ENCODE results near the gene MRPS34.

MRPS34 gene

DNA sequence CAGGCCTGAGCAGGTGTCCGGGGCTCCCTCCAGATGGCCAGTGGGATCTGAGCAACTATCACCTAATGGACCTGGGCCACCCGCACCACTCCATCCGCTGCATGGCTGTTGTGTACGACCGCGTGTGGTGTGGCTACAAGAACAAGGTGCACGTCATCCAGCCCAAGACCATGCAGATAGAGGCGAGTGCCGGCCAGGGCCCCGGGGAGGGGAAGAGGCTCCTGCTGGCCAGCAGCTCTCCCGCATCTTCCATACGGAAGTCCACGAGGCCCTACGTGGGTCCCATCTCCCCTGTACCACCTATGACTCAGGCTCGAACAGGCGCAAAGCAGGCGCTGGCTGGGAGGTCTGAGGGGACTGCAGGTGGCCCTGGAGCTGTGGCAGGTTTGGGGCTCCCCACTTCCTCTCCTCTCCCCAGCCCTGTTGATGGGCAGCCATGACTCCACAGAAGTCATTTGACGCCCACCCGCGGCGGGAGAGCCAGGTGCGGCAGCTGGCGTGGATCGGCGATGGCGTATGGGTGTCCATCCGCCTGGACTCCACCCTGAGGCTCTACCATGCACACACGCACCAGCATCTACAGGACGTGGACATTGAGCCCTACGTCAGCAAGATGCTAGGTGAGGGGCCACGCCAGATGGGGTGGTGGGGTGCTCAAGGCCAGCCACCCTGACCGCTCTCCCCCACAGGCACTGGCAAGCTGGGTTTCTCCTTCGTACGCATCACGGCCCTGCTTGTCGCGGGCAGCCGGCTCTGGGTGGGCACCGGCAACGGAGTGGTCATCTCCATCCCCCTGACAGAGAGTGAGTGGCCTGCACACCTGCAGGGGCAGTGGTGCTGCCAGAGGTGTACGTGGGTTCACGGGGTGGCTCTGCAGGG, 5.6 kb downstream of the MRPS34 start:
- TF ChIP-seq, protein P1, sequence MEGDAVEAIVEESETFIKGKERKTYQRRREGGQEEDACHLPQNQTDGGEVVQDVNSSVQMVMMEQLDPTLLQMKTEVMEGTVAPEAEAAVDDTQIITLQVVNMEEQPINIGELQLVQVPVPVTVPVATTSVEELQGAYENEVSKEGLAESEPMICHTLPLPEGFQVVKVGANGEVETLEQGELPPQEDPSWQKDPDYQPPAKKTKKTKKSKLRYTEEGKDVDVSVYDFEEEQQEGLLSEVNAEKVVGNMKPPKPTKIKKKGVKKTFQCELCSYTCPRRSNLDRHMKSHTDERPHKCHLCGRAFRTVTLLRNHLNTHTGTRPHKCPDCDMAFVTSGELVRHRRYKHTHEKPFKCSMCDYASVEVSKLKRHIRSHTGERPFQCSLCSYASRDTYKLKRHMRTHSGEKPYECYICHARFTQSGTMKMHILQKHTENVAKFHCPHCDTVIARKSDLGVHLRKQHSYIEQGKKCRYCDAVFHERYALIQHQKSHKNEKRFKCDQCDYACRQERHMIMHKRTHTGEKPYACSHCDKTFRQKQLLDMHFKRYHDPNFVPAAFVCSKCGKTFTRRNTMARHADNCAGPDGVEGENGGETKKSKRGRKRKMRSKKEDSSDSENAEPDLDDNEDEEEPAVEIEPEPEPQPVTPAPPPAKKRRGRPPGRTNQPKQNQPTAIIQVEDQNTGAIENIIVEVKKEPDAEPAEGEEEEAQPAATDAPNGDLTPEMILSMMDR (IDR thresholded peaks at IDR 0.05): no peak
- Histone ChIP-seq H3K27ac (no peak overlapping the region), H3K4me2 (ENCODE audit: low read length) (no peak overlapping the region), H3K4me1 (peaks cover 2% of the 10 kb centered on the region), H3K9me3 (ENCODE audit: control insufficient read depth, low read length) (no peaks in the 10 kb centered on the region), H3K36me3 (ENCODE audit: control insufficient read depth, insufficient read depth, low read length) (no peaks in the 10 kb centered on the region), H2AFZ (no peak overlapping the region), H3K79me2 (no peaks in the 10 kb centered on the region), H3K27me3 (ENCODE audit: control insufficient read depth, insufficient read depth, low read length) (no peaks in the 10 kb centered on the region), H3K4me3 (ENCODE audit: low read depth, low read length) (no peak overlapping the region), H3K9ac (no peak overlapping the region)

DNA sequence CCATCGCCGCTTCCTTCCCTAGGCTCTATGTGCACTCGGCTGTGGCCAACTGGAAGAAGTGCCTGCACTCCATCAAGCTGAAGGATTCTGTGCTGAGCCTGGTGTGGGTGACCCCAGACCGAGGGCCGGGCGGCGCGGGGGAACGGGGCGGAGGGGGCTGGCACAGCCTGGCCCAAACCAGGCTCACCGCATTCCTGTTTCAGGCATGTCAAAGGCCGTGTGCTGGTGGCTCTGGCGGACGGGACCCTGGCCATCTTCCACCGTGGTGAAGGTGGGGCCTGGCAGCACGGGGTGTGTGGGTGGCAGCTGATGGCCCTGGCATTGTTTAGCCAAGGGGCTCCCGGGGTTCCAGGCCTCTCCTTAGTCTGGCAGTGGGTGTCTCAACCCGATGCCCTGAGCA, 6.2 kb downstream of the MRPS34 start:
- H2AFZ ChIP-seq: no peak overlapping the region
- no peak overlapping the region for H3K4me2 ChIP-seq (ENCODE audit: low read length)
- H3K79me2 ChIP-seq: no peaks in the 10 kb centered on the region
- H3K27me3 ChIP-seq (ENCODE audit: control insufficient read depth, insufficient read depth, low read length): no peaks in the 10 kb centered on the region
- no peak overlapping the region for H3K9ac ChIP-seq
- TF ChIP-seq, protein P1 (IDR thresholded peaks at IDR 0.05): no peak
- H3K27ac ChIP-seq: no peak overlapping the region
- H3K9me3 ChIP-seq (ENCODE audit: control insufficient read depth, low read length): no peaks in the 10 kb centered on the region
- no peaks in the 10 kb centered on the region for H3K36me3 ChIP-seq (ENCODE audit: control insufficient read depth, insufficient read depth, low read length)
- peaks cover 2% of the 10 kb centered on the region for H3K4me1 ChIP-seq
- H3K4me3 ChIP-seq (ENCODE audit: low read depth, low read length): no peak overlapping the region

DNA sequence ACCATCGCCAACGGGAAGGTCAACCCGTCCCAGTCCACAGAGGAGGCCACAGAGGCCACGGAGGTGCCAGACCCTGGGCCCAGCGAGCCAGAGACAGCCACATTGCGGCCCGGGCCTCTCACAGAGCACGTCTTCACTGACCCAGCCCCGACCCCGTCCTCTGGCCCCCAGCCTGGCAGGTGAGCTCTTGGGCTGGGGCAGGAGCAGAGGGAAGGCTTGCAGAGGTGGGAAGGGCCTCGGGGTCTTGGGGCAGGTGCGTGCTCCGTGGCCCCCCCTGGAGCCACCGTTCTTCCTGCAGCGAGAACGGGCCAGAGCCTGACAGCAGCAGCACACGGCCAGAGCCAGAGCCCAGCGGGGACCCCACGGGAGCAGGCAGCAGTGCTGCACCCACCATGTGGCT, 6.7 kb downstream of the MRPS34 start:
- Histone ChIP-seq H3K9me3 (ENCODE audit: control insufficient read depth, low read length) (no peaks in the 10 kb centered on the region), H3K4me3 (ENCODE audit: low read depth, low read length) (no peak overlapping the region), H3K27me3 (ENCODE audit: control insufficient read depth, insufficient read depth, low read length) (no peaks in the 10 kb centered on the region), H3K79me2 (no peaks in the 10 kb centered on the region), H3K36me3 (ENCODE audit: control insufficient read depth, insufficient read depth, low read length) (no peaks in the 10 kb centered on the region), H3K27ac (no peak overlapping the region), H2AFZ (no peak overlapping the region), H3K4me1 (peaks cover 2% of the 10 kb centered on the region), H3K4me2 (ENCODE audit: low read length) (no peak overlapping the region), H3K9ac (no peak overlapping the region)
- TF ChIP-seq, protein P1 (IDR thresholded peaks at IDR 0.05): no peak

DNA sequence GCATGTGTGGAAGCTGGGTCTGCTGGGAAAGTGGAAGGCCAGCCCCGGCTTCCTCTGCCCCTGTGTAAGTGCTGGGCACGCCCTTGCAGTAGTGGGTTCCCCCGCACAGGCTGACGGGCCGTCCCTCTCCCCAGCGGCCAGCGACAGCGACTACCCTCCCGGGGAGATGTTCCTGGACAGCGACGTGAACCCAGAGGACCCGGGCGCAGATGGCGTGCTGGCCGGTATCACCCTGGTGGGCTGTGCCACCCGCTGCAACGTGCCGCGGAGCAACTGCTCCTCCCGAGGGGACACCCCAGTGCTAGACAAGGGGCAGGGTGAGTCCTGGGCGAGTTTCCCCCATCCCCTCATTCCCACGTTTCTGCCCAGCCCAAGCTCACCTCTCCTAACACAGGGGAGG, 7.1 kb downstream of the MRPS34 start:
- H3K27ac ChIP-seq: no peak overlapping the region
- no peak overlapping the region for H3K9ac ChIP-seq
- no peak overlapping the region for H2AFZ ChIP-seq
- H3K27me3 ChIP-seq (ENCODE audit: control insufficient read depth, insufficient read depth, low read length): no peaks in the 10 kb centered on the region
- H3K4me3 ChIP-seq (ENCODE audit: low read depth, low read length): no peak overlapping the region
- no peaks in the 10 kb centered on the region for H3K36me3 ChIP-seq (ENCODE audit: control insufficient read depth, insufficient read depth, low read length)
- TF ChIP-seq, protein P1 (IDR thresholded peaks at IDR 0.05): no peak
- peaks cover 2% of the 10 kb centered on the region for H3K4me1 ChIP-seq
- no peaks in the 10 kb centered on the region for H3K79me2 ChIP-seq
- H3K4me2 ChIP-seq (ENCODE audit: low read length): no peak overlapping the region
- H3K9me3 ChIP-seq (ENCODE audit: control insufficient read depth, low read length): no peaks in the 10 kb centered on the region

DNA sequence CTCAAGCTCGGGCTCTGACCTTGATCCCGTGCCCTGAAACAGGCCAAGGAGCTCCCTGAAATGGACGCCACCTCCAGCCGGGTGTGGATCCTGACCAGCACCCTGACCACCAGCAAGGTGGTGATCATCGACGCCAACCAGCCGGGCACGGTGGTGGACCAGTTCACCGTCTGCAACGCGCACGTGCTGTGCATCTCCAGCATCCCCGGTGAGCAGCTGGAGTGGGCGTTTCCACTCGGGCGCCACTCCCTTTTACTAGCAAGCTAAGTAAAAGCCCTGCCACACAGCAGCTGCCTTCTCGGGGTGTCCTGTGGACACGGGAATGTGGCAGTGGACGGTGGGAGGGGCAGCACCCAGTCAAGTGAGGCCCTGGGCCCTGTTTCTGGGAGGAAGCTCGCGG, 8.0 kb downstream of the MRPS34 start:
- no peaks in the 10 kb centered on the region for H3K36me3 ChIP-seq (ENCODE audit: control insufficient read depth, insufficient read depth, low read length)

More for the DNA sequence above, 8.0 kb downstream of the MRPS34 start:
- no peaks in the 10 kb centered on the region for H3K27me3 ChIP-seq (ENCODE audit: control insufficient read depth, insufficient read depth, low read length)
- no peak overlapping the region for H3K9ac ChIP-seq
- H3K4me1 ChIP-seq: no peaks in the 10 kb centered on the region
- TF ChIP-seq, protein P1 (IDR thresholded peaks at IDR 0.05): no peak
- no peak overlapping the region for H2AFZ ChIP-seq
- H3K9me3 ChIP-seq (ENCODE audit: control insufficient read depth, low read length): no peaks in the 10 kb centered on the region
- H3K79me2 ChIP-seq: no peaks in the 10 kb centered on the region
- H3K27ac ChIP-seq: no peak overlapping the region
- H3K4me3 ChIP-seq (ENCODE audit: low read depth, low read length): no peak overlapping the region
- no peak overlapping the region for H3K4me2 ChIP-seq (ENCODE audit: low read length)
